Measurements from ENCODE around the gene ZCCHC24. TPM values are rescaled to one million over a fixed set of nuclear protein-coding genes. Genes with fewer than 3 reads are reported as not detected.
"Not testable (repeated sequence)": the region's sequence is repeated elsewhere in the genome, so short reads cannot be mapped to it uniquely, and the experiment has no call there.

Gene ZCCHC24
- total RNA-seq, 2 experiments from 2014 or later, result 0.67 to 0.85 TPM

DNA sequence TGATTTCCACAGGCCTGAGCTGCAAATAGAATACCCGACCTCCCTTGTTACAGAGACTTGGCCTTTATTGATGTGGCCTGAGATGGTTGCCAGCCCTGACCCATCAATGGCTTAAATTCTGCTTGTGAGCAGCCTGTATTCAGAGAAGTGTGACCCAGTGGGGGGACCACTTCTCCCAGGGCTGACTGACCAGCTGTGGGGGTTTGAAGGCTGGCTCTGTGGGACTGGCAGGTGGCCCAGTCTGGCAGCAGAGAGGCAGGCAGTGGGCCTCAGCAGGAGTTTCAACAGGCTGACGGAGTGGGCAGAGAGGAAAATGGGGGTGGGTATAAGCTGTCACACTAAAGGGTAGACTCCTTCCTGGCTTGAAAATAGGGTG lies 110.3 kb downstream of the ZCCHC24 start:
- DNase-seq (no peak), ATAC-seq (ENCODE audit: poor library complexity) (no peak)
- Histone ChIP-seq H3K4me3 (ENCODE audit: low read length) (no peak overlapping the region), H3K36me3 (ENCODE audit: insufficient read depth, low read length) (no peaks in the 10 kb centered on the region), H3K9me3 (ENCODE audit: control insufficient read depth in 1 of 2, insufficient read depth in 1 of 2, low read length in 2 of 2) (peaks cover 0 to 6% of the 10 kb centered on the region in 2 experiments), H3K27me3 (ENCODE audit: control insufficient read depth in 1 of 2, insufficient read depth in 2 of 2, low read length in 2 of 2) (no peaks in the 10 kb centered on the region), H3K4me1 (ENCODE audit: insufficient read depth, low read length) (peaks cover 15% of the 10 kb centered on the region), H3K27ac (ENCODE audit: low read depth in 1 of 2, low read length in 2 of 2) (no peak overlapping the region)
- H3K27me3 Mint-ChIP-seq, result no peaks in the 10 kb centered on the region
- no peaks in the 10 kb centered on the region for H3K36me3 Mint-ChIP-seq (ENCODE audit: low read depth)
- POLR2A ChIA-PET, result interaction anchor here (1.9 kb wide), 1 partner anchor 13 kb away, joined by 5 read pairs; no protein-coding TSS in a partner anchor
- H3K27ac Mint-ChIP-seq, result no peak overlapping the region
- CTCF ChIA-PET, result no interaction called here
- intact Hi-C loops (cut with DNase I, micrococcal nuclease), result no loop called here
- H3K9me3 Mint-ChIP-seq, result no peaks in the 10 kb centered on the region
- no peak for TF ChIP-seq CTCF (IDR thresholded peaks at IDR 0.05)
- peaks cover 18% of the 10 kb centered on the region for H3K4me1 Mint-ChIP-seq (ENCODE audit: low read depth)
- no peak overlapping the region for H3K4me3 Mint-ChIP-seq

- DNase-seq, result no peak
- Histone ChIP-seq H3K4me1 (ENCODE audit: insufficient read depth, low read length) (peaks cover 15% of the 10 kb centered on the region), H3K27me3 (ENCODE audit: control insufficient read depth in 1 of 2, insufficient read depth in 2 of 2, low read length in 2 of 2) (no peaks in the 10 kb centered on the region), H3K9me3 (ENCODE audit: control insufficient read depth in 1 of 2, insufficient read depth in 1 of 2, low read length in 2 of 2) (peaks cover 0 to 6% of the 10 kb centered on the region in 2 experiments), H3K4me3 (ENCODE audit: low read length) (no peak overlapping the region), H3K27ac (ENCODE audit: low read depth in 1 of 2, low read length in 2 of 2) (no peak overlapping the region), H3K36me3 (ENCODE audit: insufficient read depth, low read length) (no peaks in the 10 kb centered on the region)
- H3K27ac Mint-ChIP-seq, result no peak overlapping the region
- peaks cover 18% of the 10 kb centered on the region for H3K4me1 Mint-ChIP-seq (ENCODE audit: low read depth)
- ChIA-PET POLR2A (interaction anchor here (1.9 kb wide), 1 partner anchor 13 kb away, joined by 5 read pairs; no protein-coding TSS in a partner anchor), CTCF (no interaction called here)
- no peaks in the 10 kb centered on the region for H3K36me3 Mint-ChIP-seq (ENCODE audit: low read depth)
- H3K27me3 Mint-ChIP-seq, result no peaks in the 10 kb centered on the region
- no peak for TF ChIP-seq CTCF (IDR thresholded peaks at IDR 0.05)
- intact Hi-C loops (cut with DNase I, micrococcal nuclease), result no loop called here
- H3K4me3 Mint-ChIP-seq, result no peak overlapping the region
- no peak for ATAC-seq (ENCODE audit: poor library complexity)
- H3K9me3 Mint-ChIP-seq, result no peaks in the 10 kb centered on the region
Observed at GRCh38 chr10:79334573-79334972, 110.9 kb downstream of the ZCCHC24 start.

DNA sequence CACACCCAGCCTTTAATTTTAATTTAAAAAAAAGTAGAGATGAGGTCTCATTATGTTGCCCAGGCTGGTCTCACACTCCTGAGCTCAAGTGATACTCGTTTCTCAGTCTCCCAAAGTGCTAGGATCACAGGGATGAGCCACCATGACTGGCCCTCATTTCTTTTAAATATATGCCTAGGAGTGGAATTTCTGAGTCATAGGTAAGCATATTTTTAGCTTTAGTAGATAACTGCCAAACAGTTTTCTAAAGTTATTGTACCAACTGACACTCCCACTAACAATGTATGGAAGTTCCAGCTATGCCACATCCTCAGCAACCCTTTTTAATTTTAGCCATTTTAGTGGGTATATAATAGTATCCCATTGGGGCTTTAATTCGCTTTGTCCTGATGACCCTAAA lies 111.9 kb downstream of the ZCCHC24 start:
- H3K4me1 ChIP-seq (ENCODE audit: insufficient read depth, low read length), result peaks cover 15% of the 10 kb centered on the region
- Mint-ChIP-seq H3K9me3 (no peaks in the 10 kb centered on the region), H3K27ac (no peak overlapping the region), H3K36me3 (ENCODE audit: low read depth) (no peaks in the 10 kb centered on the region), H3K4me3 (no peak overlapping the region), H3K4me1 (ENCODE audit: low read depth) (peaks cover 18% of the 10 kb centered on the region), H3K27me3 (no peaks in the 10 kb centered on the region)
- no peaks in the 10 kb centered on the region for H3K27me3 ChIP-seq (ENCODE audit: control insufficient read depth in 1 of 2, insufficient read depth in 2 of 2, low read length in 2 of 2)
- no peak overlapping the region for H3K4me3 ChIP-seq (ENCODE audit: low read length)
- no peak overlapping the region for H3K27ac ChIP-seq (ENCODE audit: low read depth in 1 of 2, low read length in 2 of 2)
- CTCF ChIA-PET, result no interaction called here
- POLR2A ChIA-PET, result no interaction called here
- H3K9me3 ChIP-seq (ENCODE audit: control insufficient read depth in 1 of 2, insufficient read depth in 1 of 2, low read length in 2 of 2), result peaks cover 0 to 6% of the 10 kb centered on the region in 2 experiments
- H3K36me3 ChIP-seq (ENCODE audit: insufficient read depth, low read length), result no peaks in the 10 kb centered on the region
- intact Hi-C loops (cut with DNase I, micrococcal nuclease), result no loop called here
- DNase-seq (no peak), ATAC-seq (ENCODE audit: poor library complexity) (no peak)
- no peak for TF ChIP-seq CTCF (IDR thresholded peaks at IDR 0.05)

GRCh38 chr10:79332610-79333315 lies 112.7 kb downstream of the ZCCHC24 start:
- not testable (repeated sequence) for H3K9me3 Mint-ChIP-seq; H3K27ac ChIP-seq (ENCODE audit: low read depth in 1 of 2, low read length in 2 of 2)

More at GRCh38 chr10:79332610-79333315, 112.7 kb downstream of the ZCCHC24 start:
- peaks cover 18% of the 10 kb centered on the region for H3K4me1 Mint-ChIP-seq (ENCODE audit: low read depth)
- H3K36me3 ChIP-seq (ENCODE audit: insufficient read depth, low read length); H3K9me3 ChIP-seq (ENCODE audit: control insufficient read depth in 1 of 2, insufficient read depth in 1 of 2, low read length in 2 of 2); DNase-seq; H3K27me3 Mint-ChIP-seq; H3K27me3 ChIP-seq (ENCODE audit: control insufficient read depth in 1 of 2, insufficient read depth in 2 of 2, low read length in 2 of 2); H3K4me3 Mint-ChIP-seq; intact Hi-C loops (cut with DNase I, micrococcal nuclease); H3K36me3 Mint-ChIP-seq (ENCODE audit: low read depth); H3K27ac Mint-ChIP-seq; ATAC-seq (ENCODE audit: poor library complexity); POLR2A ChIA-PET; CTCF ChIA-PET; H3K4me3 ChIP-seq (ENCODE audit: low read length): not testable (repeated sequence)
- H3K4me1 ChIP-seq (ENCODE audit: insufficient read depth, low read length), result peaks cover 15% of the 10 kb centered on the region

Measured in CD4-positive, alpha-beta T cell (primary cell).